ENCODE data around the gene EPGN. TPM values are rescaled to one million over a fixed set of nuclear protein-coding genes. Genes with fewer than 3 reads are reported as not detected.

EPGN gene
- total and polyA plus RNA-seq, 12 donors: 0.07 to 0.46 (median 0.44) TPM; not detected in 9

DNA sequence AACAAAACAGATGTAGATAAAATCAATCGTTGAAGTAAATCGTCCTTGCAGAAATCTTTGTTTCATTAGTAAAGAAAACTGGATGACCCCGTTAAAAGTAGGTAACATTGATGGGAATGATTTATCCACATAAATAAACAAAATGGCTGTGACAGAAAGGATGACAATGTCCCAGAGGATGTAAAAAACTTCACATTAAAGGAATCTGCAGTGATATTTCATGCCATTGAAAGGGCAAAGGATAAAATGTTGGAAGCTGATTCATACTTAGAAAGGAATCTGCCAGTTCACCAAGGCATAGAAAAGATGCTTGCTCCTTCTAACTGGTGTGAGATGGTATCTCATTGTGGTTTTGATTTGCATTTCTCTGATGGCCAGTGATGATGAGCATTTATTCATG lies 24.2 kb upstream of the EPGN start:
- no peak overlapping the region for H3K4me3 ChIP-seq
- no peaks in the 10 kb centered on the region for H3K9me3 ChIP-seq (replicated peaks in 1 of 3)
- no peaks in the 10 kb centered on the region for H3K36me3 ChIP-seq (replicated peaks in 1 of 2)
- no peak for TF ChIP-seq POLR2A (IDR thresholded peaks at IDR 0.05)
- TF ChIP-seq, protein P1, sequence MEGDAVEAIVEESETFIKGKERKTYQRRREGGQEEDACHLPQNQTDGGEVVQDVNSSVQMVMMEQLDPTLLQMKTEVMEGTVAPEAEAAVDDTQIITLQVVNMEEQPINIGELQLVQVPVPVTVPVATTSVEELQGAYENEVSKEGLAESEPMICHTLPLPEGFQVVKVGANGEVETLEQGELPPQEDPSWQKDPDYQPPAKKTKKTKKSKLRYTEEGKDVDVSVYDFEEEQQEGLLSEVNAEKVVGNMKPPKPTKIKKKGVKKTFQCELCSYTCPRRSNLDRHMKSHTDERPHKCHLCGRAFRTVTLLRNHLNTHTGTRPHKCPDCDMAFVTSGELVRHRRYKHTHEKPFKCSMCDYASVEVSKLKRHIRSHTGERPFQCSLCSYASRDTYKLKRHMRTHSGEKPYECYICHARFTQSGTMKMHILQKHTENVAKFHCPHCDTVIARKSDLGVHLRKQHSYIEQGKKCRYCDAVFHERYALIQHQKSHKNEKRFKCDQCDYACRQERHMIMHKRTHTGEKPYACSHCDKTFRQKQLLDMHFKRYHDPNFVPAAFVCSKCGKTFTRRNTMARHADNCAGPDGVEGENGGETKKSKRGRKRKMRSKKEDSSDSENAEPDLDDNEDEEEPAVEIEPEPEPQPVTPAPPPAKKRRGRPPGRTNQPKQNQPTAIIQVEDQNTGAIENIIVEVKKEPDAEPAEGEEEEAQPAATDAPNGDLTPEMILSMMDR (IDR thresholded peaks at IDR 0.05): no peak
- DNase-seq: no peak
- no peak overlapping the region for H3K27ac ChIP-seq
- no peaks in the 10 kb centered on the region for H3K27me3 ChIP-seq
- H3K4me1 ChIP-seq (replicated peaks in 1 of 2): no peaks in the 10 kb centered on the region
- intact Hi-C loops (cut with DNase I): no loop called here
- 42 to 44% (median 43%) methylated on average over 3 of the region's 3 CpGs for WGBS, 4 donors

GRCh38 chr4:74287164-74287563 lies 21.1 kb upstream of the EPGN start:
- Histone ChIP-seq H3K9me3 (replicated peaks in 1 of 3) (no peaks in the 10 kb centered on the region), H3K27me3 (no peaks in the 10 kb centered on the region), H3K27ac (no peak overlapping the region), H3K4me1 (replicated peaks in 1 of 2) (no peaks in the 10 kb centered on the region), H3K36me3 (replicated peaks in 1 of 2) (no peaks in the 10 kb centered on the region), H3K4me3 (no peak overlapping the region)
- intact Hi-C loops (cut with DNase I): no loop called here
- WGBS, 4 donors: 87 to 100% (median 95%) methylated on average over 1 of the region's 1 CpG
- no peak for DNase-seq
- no peak for TF ChIP-seq POLR2A (IDR thresholded peaks at IDR 0.05)
- TF ChIP-seq, protein P1 (IDR thresholded peaks at IDR 0.05): no peak

GRCh38 chr4:74287791-74288190 lies 20.5 kb upstream of the EPGN start:
- TF ChIP-seq, protein P1 (IDR thresholded peaks at IDR 0.05): no peak
- TF ChIP-seq POLR2A (IDR thresholded peaks at IDR 0.05): no peak
- no peaks in the 10 kb centered on the region for H3K27me3 ChIP-seq
- no peak overlapping the region for H3K27ac ChIP-seq
- no peak for DNase-seq
- no peaks in the 10 kb centered on the region for H3K36me3 ChIP-seq (replicated peaks in 1 of 2)
- no peaks in the 10 kb centered on the region for H3K4me1 ChIP-seq (replicated peaks in 1 of 2)
- intact Hi-C loops (cut with DNase I): no loop called here
- H3K4me3 ChIP-seq: no peak overlapping the region
- H3K9me3 ChIP-seq (replicated peaks in 1 of 3): no peaks in the 10 kb centered on the region

DNA sequence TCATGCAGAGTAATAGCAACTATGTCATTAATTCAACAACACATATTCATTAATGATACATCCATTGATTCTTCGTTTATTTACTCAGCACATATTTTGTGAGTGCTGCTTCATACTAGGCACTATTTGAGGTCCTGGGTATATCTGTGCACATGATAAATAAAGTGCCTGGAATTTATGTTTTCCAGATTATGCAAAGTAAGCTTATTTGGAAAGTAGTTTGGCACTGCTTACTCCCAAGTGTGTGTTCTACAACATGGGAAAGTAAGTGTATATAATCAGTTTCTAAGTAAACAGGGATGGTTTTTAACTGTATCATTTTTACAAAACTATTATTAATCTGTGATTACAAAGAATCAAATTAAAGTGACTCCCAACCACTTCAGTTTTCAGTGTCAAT lies 16.8 kb upstream of the EPGN start:
- intact Hi-C loops (cut with DNase I): no loop called here
- Histone ChIP-seq H3K27me3 (no peaks in the 10 kb centered on the region), H3K36me3 (replicated peaks in 1 of 2) (no peaks in the 10 kb centered on the region), H3K4me3 (no peak overlapping the region), H3K9me3 (replicated peaks in 1 of 3) (no peaks in the 10 kb centered on the region), H3K27ac (no peak overlapping the region), H3K4me1 (replicated peaks in 1 of 2) (no peaks in the 10 kb centered on the region)
- 90 to 97% (median 94%) methylated on average over 1 of the region's 1 CpG for WGBS, 4 donors
- DNase-seq: no peak
- TF ChIP-seq, protein P1 (IDR thresholded peaks at IDR 0.05): no peak
- no peak for TF ChIP-seq POLR2A (IDR thresholded peaks at IDR 0.05)
